Activated CD4-positive, CD25-positive, alpha-beta regulatory T cell treated with anti-CD3 and anti-CD28 coated beads, Interleukin-2, amount 50 U/mL, for 24 hours (primary cell): ENCODE measurements around the gene MYCBPAP.

Source experiments
- ATAC-seq, 2 donors: fragments of 150-1000 bp; cut with Tn5 transposase; one replicate each; pipeline ENCODE4 v1.10.0; 2021; ENCODE audit warnings: mild to moderate bottlenecking in 1 of 2, moderate library complexity in 1 of 2

MYCBPAP gene

GRCh38 chr17:50507871-50508572 lies at the start of gene MYCBPAP:
MYCBPAP (plus strand) TSS chr17:50508439; CDS start chr17:50508675, 236 bp downstream.
- peak; percentile 56 to 57 for ATAC-seq

DNA sequence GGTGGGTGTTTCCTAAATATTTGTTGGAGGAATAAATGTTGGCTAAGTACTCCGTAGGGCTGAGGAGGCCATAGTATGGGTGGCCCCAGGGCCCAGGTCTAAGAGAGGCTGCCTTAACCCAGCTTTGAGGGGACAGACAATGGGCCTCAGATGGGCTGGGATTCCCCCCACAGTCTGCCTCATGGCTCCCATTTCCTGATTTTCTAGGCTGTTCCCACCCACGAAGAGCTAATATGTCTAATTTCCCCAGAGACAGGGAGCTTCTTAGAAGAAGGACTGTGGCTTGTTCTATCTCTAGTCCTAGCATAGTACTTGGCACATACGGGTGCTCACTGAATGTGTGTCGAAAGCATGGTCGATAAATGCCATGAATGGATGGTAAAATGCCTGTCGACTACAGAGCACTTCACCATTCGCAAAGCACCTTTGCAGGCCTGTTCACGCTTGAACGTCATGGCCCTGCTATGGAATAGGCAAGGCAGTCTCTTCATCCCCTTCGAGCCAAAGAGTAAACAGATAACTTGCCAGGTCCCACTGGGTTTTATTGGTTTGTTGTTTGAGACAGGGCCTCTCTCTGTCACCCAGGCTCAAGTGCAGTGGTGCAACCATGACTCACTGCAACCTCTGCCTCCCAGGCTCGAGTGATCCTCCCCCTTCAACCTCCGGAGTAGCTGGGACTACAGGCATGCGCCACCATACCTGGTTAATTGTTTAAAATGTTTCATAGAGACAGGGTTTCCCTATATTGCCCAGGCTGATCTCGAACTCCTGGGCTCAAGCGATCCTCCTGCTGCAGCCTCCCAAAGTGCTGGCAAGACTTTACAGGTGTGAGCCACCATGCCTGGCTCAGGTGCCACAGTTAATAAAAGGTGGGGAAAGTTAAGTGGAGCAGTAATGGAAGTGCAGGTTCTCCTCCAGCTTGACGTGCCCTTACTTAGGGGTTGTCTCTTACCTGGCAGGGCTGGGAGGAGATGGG lies 49.2 kb upstream of the MYCBPAP start:
- no peak for ATAC-seq

DNA sequence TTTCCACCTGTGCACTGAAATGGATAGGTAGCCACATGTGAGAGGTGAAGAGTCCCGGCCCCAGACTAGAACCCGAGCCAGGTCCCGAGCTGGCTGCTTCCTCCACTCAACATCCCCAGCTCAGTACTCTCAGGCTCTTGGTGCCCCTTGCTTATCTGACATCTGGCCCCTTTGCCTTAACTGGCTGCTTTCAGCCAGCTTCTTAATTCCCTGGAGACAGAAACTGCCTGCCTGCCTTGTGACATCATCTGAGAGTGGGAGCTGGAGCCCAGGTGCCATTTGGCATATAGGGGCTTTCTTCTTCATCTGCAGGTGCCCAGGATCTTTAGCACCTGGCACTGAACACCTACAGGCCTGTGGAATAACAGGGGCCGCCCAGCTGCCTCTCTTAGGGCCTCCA lies 48.5 kb upstream of the MYCBPAP start:
- no peak for ATAC-seq

- ATAC-seq: no peak
These were observed 47.3 kb upstream of the MYCBPAP start for GRCh38 chr17:50460831-50461526.

- no peak for ATAC-seq
These were observed 46.6 kb upstream of the MYCBPAP start for GRCh38 chr17:50461550-50462132.

GRCh38 chr17:50462446-50462845 lies 45.8 kb upstream of the MYCBPAP start:
- no peak for ATAC-seq

- no peak for ATAC-seq
These were observed 44.1 kb upstream of the MYCBPAP start for GRCh38 chr17:50464121-50464520.

GRCh38 chr17:50464736-50465135 lies 43.5 kb upstream of the MYCBPAP start:
- ATAC-seq: no peak

DNA sequence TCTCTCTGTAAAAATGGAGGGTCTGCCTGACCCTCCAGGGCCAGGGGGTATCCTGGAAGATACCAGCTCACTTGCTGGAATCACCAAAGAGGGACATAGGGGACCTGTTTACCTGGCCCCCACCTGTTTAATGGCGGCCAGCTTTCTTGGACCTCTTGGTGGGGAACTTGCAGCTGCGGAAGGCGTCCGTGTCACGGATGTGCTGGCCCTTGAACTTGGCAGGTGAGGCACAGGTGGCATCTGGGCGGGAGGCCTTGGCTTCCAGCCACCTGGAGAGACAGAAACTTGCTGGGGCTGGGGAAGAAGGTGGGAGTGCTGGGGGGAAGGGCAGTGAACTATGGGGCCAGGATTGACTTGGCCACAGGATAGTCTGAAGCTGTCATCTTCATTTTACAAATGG lies 43.1 kb upstream of the MYCBPAP start:
- no peak for ATAC-seq

DNA sequence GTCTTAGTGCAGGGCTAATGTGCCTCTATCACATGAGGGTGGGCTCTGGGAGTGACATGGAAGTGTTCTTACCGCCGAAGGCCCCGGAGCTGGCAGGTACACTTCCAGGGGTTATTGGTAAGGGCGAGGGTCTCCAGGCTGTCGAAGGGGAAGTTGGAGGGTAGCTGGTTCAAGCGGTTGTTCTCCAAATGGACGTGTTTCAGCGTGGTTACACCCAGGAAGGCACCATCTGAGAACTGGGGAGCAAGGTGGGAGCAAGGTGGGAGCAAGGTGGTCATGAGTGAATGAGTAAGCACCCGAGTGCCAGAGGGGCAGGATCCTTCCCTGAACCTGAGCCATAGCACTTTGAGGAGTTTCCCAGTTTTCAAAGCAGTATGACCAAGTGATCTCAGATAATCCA lies 42.6 kb upstream of the MYCBPAP start:
- no peak for ATAC-seq

DNA sequence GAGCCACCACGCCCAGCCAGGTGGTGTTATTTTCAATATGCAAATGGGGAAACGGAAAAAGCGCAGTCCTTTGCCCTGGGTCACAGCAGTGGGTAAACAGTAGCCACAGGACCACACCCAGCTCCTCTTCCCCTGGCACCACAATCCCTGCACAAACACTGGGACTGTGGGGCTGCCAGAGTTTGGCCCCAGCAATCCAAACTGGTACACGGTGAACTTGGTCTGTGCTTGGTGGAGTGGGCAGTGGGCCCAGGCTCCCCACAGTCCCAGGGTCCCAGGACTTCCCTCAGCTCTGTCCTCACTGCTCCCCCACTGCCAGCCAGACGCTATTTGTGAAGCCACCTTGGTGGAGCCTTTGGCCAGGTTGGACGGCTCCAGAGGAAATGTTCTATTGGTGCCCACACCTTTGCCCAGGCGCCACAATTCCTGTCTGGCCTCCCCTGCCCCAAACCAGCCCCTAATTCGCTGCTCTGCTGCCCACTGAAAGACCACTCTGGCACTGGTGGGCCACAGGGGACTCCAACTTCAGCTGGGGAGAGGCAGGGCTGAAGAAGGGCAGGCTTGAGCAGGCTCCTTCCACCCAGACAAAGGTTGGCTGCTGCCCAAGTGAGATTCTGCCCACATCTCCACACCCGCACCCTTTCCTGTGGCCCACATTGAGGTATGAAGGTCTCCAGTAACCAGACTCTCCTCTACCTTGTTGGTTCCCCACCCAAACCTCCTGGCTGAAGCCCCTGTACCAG lies 41.7 kb upstream of the MYCBPAP start:
- no peak for ATAC-seq

GRCh38 chr17:50467114-50467854 lies 41.0 kb upstream of the MYCBPAP start:
- no peak for ATAC-seq

DNA sequence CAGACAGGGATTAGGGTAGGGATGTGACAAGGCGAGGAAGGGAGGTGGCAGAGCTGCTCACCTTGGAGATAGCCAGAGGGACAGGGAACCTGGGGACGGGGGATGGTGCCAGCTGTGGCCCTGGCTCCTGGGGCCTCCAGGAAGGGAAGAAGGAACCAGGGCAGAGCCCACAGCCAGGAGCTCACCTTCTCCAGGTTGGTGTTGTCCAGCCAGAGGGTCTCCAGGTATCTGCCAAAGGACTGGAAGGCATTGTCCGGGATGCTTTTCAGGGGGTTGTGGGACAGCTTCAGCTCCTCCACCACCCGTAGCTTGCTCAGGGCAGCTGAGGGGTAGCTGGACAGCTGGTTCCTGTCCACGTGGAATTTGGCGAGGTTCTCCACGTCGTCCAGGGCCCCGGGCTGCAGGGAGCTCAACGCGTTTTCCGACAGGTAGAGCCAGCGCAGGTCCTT lies 40.4 kb upstream of the MYCBPAP start:
- no peak for ATAC-seq

DNA sequence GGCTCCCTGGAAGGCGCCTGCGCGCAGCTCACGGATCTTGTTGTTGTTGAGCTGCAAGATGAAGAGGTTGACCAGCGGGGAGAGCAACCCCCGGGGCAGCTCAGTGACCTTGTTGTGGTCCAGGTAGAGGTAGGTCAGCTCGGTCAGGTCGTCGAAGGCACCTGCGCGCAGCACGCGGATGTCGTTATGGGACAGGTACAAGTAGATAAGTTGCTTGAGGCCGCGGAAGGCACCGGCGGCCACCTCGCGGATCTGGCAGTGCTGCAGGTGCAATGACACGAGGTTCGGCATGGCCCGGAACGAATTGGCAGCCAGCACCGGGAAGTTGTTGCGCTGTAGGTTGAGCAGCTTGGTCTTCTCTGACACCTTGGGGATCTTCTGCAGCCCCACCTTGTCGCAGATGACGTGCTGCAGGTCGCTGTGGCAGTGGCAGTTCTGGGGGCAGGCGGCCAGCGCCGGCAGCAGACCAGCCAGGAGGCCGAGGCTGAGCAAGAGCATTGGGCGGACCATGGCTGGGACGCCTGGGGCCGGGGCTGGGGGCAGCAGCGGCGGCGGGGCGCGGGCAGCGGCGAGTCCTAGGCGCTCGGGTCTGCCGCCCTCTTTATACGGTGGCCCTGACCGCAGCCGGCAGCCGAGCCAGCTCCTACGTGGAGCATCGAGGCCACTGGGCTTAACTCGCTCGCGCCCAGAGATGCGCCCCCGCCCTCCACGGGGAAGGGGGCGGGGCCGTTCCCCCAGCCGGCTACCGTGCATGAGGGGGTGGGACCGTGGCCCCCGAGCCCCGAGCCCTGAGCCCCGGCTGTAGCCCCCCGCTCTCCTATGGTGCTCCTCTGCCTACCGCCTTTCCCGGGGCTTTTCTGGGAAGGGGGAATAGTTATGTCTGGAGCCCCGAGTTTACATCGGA lies 39.7 kb upstream of the MYCBPAP start, which contains the start of gene CHAD:
Gene CHAD (minus strand): TSS at position 577 of the 904 bp plus-strand sequence. CDS start 67 bp downstream, at position 510.
- ATAC-seq: peak in 1 of 2 donors; percentile 25

DNA sequence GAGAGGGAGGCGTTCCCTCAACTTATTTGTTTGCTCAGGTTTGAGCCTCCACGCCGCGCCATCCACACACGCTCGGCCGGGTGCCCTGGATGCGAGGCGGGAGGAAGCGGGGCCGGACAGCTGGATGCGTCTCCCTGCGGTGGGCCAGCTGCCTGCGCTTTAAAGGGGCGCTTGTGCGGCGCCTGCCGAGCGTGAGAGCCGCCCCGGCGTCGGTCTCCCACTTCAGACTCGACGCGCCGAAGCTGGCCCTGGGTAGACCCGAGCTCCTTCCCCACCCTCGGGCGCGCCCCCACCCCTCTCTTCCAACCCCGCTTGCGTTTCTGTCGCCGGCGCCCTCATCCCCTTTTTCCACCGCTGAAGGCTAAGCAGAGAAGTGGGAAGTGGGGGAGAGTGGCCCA lies 39.0 kb upstream of the MYCBPAP start:
- ATAC-seq: no peak

DNA sequence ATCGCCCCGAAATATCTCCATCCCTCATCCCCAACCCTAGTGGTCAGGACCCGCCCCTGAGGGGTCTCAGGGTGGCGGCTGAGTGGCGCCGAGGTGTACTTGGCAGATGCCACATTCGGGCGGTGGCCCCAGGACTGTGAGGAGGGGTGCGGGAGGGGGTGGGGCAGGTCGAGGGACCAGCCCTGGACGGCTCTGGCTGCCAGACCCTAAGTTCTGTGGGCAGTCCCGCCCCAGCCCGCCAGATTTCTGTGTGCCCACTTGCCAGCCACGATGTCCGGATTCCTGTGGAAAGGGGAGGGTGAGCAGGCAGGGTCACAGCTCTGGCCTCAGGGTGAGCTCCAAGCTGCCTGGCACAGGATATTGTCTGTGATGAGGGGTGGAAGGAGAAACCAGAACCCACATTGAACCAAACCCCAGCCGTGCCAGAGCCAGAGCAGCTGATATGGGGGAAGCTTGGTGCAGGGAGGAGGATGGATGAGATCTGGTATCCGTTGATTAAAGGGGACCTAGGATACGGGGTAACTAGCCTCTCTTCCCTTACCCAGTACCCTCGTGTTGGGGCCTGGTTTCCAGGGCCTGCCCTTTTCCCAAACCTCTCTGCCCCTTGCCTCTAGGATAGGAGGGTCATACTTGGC lies 38.5 kb upstream of the MYCBPAP start:
- no peak for ATAC-seq

GRCh38 chr17:50470426-50470825 lies 37.8 kb upstream of the MYCBPAP start:
- no peak for ATAC-seq

- ATAC-seq: no peak
These were observed 37.0 kb upstream of the MYCBPAP start for GRCh38 chr17:50471009-50471905.
